D721Med (cell line): Measurements from ENCODE around the gene PPP1R26.

ENCODE experiments used
- DNase-seq: peaks from one replicate; pipeline ENCODE4 v3.0.0; 2011; ENCODE audit warnings: low spot score; ENCODE audit not compliant: insufficient read length
- FAIRE-seq: peaks from 2 replicates; lab custom pipeline; 2011; peaks lifted over from hg19 to GRCh38; lab: Jason Lieb, UNC
- TF ChIP-seq, protein P1 (sequence below): IDR thresholded peaks from 2 replicates; pipeline ENCODE4 v1.5.1; 2012; ENCODE audit warnings: mild to moderate bottlenecking, control low read depth; ENCODE audit not compliant: insufficient read depth; ENCODE audit errors: missing control alignments

PPP1R26 gene

GRCh38 chr9:135490980-135491464, 11.4 kb downstream of the PPP1R26 start:
- FAIRE-seq = no peak
- no peak for DNase-seq
- TF ChIP-seq, protein P1, sequence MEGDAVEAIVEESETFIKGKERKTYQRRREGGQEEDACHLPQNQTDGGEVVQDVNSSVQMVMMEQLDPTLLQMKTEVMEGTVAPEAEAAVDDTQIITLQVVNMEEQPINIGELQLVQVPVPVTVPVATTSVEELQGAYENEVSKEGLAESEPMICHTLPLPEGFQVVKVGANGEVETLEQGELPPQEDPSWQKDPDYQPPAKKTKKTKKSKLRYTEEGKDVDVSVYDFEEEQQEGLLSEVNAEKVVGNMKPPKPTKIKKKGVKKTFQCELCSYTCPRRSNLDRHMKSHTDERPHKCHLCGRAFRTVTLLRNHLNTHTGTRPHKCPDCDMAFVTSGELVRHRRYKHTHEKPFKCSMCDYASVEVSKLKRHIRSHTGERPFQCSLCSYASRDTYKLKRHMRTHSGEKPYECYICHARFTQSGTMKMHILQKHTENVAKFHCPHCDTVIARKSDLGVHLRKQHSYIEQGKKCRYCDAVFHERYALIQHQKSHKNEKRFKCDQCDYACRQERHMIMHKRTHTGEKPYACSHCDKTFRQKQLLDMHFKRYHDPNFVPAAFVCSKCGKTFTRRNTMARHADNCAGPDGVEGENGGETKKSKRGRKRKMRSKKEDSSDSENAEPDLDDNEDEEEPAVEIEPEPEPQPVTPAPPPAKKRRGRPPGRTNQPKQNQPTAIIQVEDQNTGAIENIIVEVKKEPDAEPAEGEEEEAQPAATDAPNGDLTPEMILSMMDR = no peak

GRCh38 chr9:135491764-135492163, 12.2 kb downstream of the PPP1R26 start:
- FAIRE-seq (no peak), DNase-seq (no peak)
- TF ChIP-seq, protein P1 = no peak

DNA sequence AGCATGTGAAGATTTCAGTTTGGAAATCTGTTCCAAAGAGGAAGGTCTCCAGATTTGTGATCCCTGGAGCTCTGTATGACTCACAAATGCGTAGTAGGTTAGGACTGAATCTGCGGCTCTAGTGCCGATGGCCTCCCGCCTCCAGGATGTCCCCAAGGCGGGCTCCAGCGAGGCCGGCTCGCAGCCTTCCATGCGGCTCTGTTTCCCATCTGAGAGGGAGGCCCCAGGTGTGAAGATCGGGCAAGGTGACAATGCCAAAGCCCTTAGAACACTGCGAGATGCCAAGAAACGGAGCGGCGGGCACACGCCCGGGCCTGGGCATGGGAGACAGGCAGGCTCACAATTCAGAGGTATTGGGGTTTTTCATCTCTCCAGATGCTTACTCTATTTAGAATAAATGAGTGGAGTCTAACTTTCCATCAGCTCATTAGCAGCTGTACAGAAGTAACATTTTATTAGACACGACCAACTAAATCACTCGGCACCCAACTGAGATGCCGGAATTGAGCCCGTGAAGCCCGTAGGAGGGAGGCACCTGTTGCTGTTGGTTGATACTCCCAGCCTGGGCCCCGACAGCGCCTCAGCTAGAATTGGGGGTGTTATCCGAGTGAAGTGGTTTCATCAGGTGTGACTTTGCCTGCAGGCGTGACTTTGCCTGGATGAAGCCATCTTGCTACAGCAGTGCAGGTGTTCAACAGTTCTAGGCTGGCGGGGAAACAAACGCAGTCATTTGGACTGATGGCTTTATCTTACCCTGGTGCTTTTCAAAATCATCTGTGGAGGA, 13.5 kb downstream of the PPP1R26 start:
- TF ChIP-seq, protein P1 = no peak
- FAIRE-seq = no peak

DNA sequence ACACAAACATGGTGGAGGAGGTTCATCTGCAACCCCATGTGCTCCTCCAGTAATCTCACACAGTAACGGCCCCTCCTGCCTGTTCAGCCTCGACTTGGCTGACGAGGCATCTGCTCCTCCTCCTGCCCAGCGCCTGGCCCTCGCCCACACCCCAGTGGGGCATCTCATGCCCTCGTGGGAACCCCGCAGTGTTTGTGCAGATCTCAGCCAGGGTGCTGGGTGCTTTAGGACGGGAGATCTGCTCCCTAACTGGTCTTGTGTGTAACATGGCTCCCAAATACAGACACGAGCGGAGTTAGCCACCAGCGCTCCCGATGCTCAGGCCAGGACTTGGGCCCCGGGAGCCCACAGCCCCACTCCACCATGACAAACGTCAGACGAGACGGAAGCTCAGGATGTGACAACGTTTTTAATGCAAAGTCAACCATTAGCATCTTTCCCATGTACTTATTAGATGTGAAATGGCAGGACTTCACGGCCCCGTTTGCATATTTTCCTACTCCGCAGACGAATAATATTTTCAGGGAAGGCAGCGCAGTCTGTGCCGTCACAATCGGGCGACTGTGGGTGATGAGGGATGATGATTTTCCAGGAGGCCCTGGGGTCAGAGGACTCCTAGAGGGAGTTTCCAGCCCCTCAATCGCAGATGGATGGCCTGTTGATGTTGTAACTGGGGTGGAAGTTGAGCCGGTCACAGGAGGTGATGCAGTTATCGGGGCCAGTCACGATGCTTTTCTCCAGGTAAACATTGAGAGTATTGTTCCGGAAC, 15.4 kb downstream of the PPP1R26 start:
- TF ChIP-seq, protein P1 = no peak
- DNase-seq (no peak), FAIRE-seq (no peak)

More for the DNA sequence above, 13.5 kb downstream of the PPP1R26 start:
- no peak for DNase-seq

DNA sequence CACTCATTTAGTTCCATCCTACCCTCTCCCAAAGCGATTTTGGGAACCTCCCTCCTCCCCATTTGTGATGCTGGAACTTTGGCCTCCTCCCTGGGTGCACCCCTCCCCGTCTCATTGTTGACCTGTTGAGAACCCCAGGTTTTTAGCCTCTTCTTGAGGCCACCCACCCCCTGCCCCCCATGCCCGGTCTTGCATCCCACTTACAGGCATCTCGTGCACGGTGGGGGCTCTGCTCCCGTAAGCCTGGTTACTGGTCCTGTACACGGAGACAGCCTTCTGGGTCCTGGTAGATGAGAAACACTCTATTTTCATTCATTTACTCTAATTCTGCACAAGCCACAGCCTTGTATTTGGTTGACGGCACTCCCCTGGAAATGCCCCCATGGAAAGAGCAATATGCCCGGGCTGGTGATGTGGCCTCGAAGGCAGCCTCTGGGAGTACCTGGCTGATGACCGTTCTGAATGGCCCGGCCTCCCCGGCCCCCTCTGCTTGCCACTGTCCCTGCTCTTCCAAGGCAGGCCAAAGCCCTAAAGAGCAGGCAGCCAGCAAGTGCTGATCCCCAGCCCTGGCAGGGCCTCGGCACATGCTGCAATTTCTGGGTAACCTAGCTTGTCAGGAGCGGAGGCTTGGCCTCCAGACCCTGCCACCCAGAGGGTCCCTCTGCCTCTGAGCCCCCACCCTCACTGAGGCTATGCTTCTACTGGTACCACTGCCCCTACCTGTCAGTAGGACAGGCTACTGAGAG, 19.0 kb downstream of the PPP1R26 start:
- FAIRE-seq (no peak), DNase-seq (no peak)
- TF ChIP-seq, protein P1 = no peak

DNA sequence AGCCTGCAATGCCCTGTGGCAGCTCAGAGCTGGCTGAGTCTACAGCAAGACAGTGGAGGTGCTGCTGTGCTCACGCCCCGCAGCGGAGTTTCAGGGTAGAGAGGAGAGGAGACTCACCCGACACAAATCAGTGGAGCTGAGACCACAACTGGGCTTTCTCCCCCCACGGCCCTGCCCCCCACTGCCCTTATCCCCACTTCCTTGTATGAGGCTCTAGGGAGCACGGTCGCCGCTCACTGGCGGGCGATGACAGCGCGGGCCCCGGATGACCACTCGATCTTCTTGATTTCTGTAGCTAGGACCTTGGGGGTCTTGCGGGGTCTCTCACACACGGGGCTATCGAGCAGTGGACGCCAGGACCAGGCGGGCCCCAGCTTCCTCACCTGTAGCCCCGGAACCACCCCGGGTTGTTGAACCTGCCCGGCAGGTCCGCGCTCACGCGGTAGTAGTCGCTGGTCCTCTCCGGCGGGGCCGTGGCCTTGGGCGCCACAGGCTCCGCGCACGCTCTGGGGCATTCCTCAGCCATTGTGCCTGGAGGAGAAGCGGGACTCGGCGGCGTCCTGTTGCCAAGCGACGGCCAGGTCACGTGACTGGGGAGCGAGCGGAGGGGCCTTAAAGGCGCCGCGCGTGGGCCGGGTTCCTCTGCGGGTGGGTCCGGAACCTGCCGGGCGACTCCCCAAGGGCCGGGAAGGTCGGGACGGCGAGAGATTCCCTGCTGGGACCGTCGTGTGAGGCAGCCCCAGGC, 19.9 kb downstream of the PPP1R26 start:
- TF ChIP-seq, protein P1 = no peak
- FAIRE-seq (no peak), DNase-seq (peak; percentile 78)
